A549 (cell line): ENCODE data around the gene PPM1H. TPM values are rescaled to one million over a fixed set of nuclear protein-coding genes. Genes with fewer than 3 reads are reported as not detected.
A peak's percentile ranks its signal among the peaks of the same experiment; 100 is the strongest.

Source experiments
- ATAC-seq, 2 experiments: fragments of 200-7000 bp in 1 of 2; fragments of >200 bp in 1 of 2; cut with Nextera tagmentation in 1 of 2; cut with Tn5 transposase in 1 of 2; 3 replicates each; pipeline versions ENCODE4 v1.8.0 to v1.9.1; 2018 to 2020; ENCODE audit warnings: mild to moderate bottlenecking in 1 of 2, moderate library complexity in 1 of 2
- CTCF ChIA-PET: fragments of 300-600 bp; sonication (Branson Sonifier 250); formaldehyde crosslinking; extraction: SDS; loops from one replicate; lab custom pipeline; 2021; ENCODE audit warnings: antibody characterized with exemption, inconsistent platforms; lab: Yijun Ruan, JAX
- POLR2A ChIA-PET: fragments of 350-600 bp; formaldehyde crosslinking; extraction: SDS; loops from one replicate; lab custom pipeline; 2021; ENCODE audit warnings: antibody characterized with exemption, inconsistent platforms; lab: Yijun Ruan, JAX
- DNase-seq, 2 experiments: peaks; one replicate each; pipeline versions ENCODE4 v3.0.0 to v3.0.0-alpha.2; 2011 to 2016; ENCODE audit warnings: low read depth in 1 of 2, low spot score in 1 of 2
- FAIRE-seq: peaks from 2 replicates; lab custom pipeline; 2011; peaks lifted over from hg19 to GRCh38; lab: Jason Lieb, UNC
- H3K27ac ChIP-seq, 2 experiments: fragments of >200 bp; sonication (Bioruptor Twin); formaldehyde crosslinking; 3 replicates each; pipeline ENCODE4 v1.5.1; 2016 to 2017
- H3K4me1 ChIP-seq: fragments of >200 bp; sonication (Bioruptor Twin); formaldehyde crosslinking; 3 replicates; pipeline ENCODE4 v1.6.1; 2016
- H3K4me2 ChIP-seq: fragments of >200 bp; sonication (Bioruptor Twin); formaldehyde crosslinking; 3 replicates; pipeline ENCODE4 v1.6.1; 2016
- H3K4me3 ChIP-seq: fragments of >200 bp; sonication (Bioruptor Twin); formaldehyde crosslinking; 3 replicates; pipeline ENCODE4 v1.5.1; 2016
- H3K9me3 ChIP-seq: fragments of >200 bp; sonication (Bioruptor Twin); formaldehyde crosslinking; 3 replicates; pipeline ENCODE4 v1.6.1; 2016
- CBX8 ChIP-seq: fragments of 200-600 bp; sonication (generic); IDR thresholded peaks from 2 replicates; pipeline ENCODE4 v1.6.1; 2016
- CHD2 ChIP-seq: fragments of 150-350 bp; IDR thresholded peaks from 2 replicates; pipeline ENCODE4 v1.6.1; 2014; ENCODE audit warnings: low read length; ENCODE audit not compliant: partially characterized antibody
- EP300 ChIP-seq, 2 experiments: fragments of >200 bp; sonication (Bioruptor Twin); formaldehyde crosslinking; IDR thresholded peaks; 2 replicates in 1 of 2; 3 replicates in 1 of 2; pipeline ENCODE4 v1.6.1; 2016 to 2017
- FOSL2 ChIP-seq, 2 experiments: fragments of 450-650 bp in 1 of 2; fragments of >200 bp in 1 of 2; sonication (Bioruptor Twin) in 1 of 2; formaldehyde crosslinking; IDR thresholded peaks; 2 replicates each; pipeline versions ENCODE4 v1.5.0 to v1.6.1; 2016 to 2020; ENCODE audit warnings: mild to moderate bottlenecking in 1 of 2, moderate library complexity in 1 of 2
- GATA3 ChIP-seq: IDR thresholded peaks from 2 replicates; pipeline ENCODE4 v1.6.1; 2012; ENCODE audit warnings: borderline replicate concordance
- HOXA7 ChIP-seq: fragments of 250-450 bp; sonication (Bioruptor Pico); IDR thresholded peaks from 2 replicates; pipeline ENCODE4 v1.5.0; 2020; ENCODE audit warnings: mild to moderate bottlenecking, moderate library complexity
- HOXB13 ChIP-seq: fragments of 250-450 bp; sonication (Bioruptor Pico); IDR thresholded peaks from 2 replicates; pipeline ENCODE4 v1.5.0; 2020; ENCODE audit warnings: low read depth, mild to moderate bottlenecking, moderate library complexity
- HOXB5 ChIP-seq: fragments of 250-450 bp; sonication (Bioruptor Pico); IDR thresholded peaks from 2 replicates; pipeline ENCODE4 v1.5.0; 2020; ENCODE audit warnings: mild to moderate bottlenecking, moderate library complexity
- JUNB ChIP-seq: fragments of >200 bp; sonication (Bioruptor Twin); formaldehyde crosslinking; IDR thresholded peaks from 2 replicates; pipeline ENCODE4 v1.6.1; 2016
- KDM1A ChIP-seq: fragments of 200-600 bp; sonication (generic); IDR thresholded peaks from 2 replicates; pipeline ENCODE4 v1.6.1; 2016; ENCODE audit warnings: low read depth, mild to moderate bottlenecking
- KDM5A ChIP-seq: fragments of 200-600 bp; sonication (generic); IDR thresholded peaks from 2 replicates; pipeline ENCODE4 v1.6.1; 2016; ENCODE audit warnings: antibody characterized with exemption, mild to moderate bottlenecking
- MAFK ChIP-seq: fragments of 450-650 bp; IDR thresholded peaks from 2 replicates; pipeline ENCODE4 v1.6.1; 2014; ENCODE audit not compliant: partially characterized antibody
- NFE2L2 ChIP-seq: fragments of 150-350 bp; conservative IDR thresholded peaks from 2 replicates; pipeline ENCODE4 v1.6.1; 2014; ENCODE audit warnings: low read length
- NR3C1 ChIP-seq: fragments of >200 bp; sonication (Bioruptor Twin); formaldehyde crosslinking; IDR thresholded peaks from 3 replicates; pipeline ENCODE4 v1.6.1; 2017
- PHF8 ChIP-seq: fragments of 200-600 bp; sonication (generic); IDR thresholded peaks from 2 replicates; pipeline ENCODE4 v1.6.1; 2016; ENCODE audit warnings: low read depth, mild to moderate bottlenecking, antibody characterized with exemption, moderate library complexity, borderline replicate concordance
- RAD21 ChIP-seq, 2 experiments: fragments of >200 bp in 1 of 2; sonication (Bioruptor Twin) in 1 of 2; formaldehyde crosslinking in 1 of 2; IDR thresholded peaks in 1 of 2; conservative IDR thresholded peaks in 1 of 2; 2 replicates in 1 of 2; 3 replicates in 1 of 2; pipeline ENCODE4 v1.6.1; 2012 to 2018; ENCODE audit warnings: inconsistent platforms in 1 of 2
- RARB ChIP-seq: fragments of 250-450 bp; sonication (Bioruptor Pico); IDR thresholded peaks from 2 replicates; pipeline ENCODE4 v1.8.0; 2021; ENCODE audit warnings: mild to moderate bottlenecking, moderate library complexity
- TP53 ChIP-seq: fragments of 250-450 bp; sonication (Bioruptor Pico); IDR thresholded peaks from 2 replicates; pipeline ENCODE4 v1.5.0; 2021; ENCODE audit warnings: mild to moderate bottlenecking, moderate library complexity
- ZNF302 ChIP-seq: fragments of 250-450 bp; sonication (Bioruptor Pico); IDR thresholded peaks from 2 replicates; pipeline ENCODE4 v1.9.0; 2021; ENCODE audit warnings: inconsistent platforms, mild to moderate bottlenecking, moderate library complexity
- ZSCAN20 ChIP-seq: fragments of 250-450 bp; sonication (Bioruptor Pico); IDR thresholded peaks from 2 replicates; pipeline ENCODE4 v1.8.0; 2022; ENCODE audit warnings: mild to moderate bottlenecking, moderate library complexity
- WGBS: methylation state at CpG from one replicate; pipeline ENCODE4 v1.1.6; 2017; ENCODE audit errors: missing lambda C conversion rate; 5-methylcytosine and 5-hydroxymethylcytosine counted together
- polyA plus RNA-seq, 4 experiments: library from polyadenylated mRNA; depleted of rRNA in 3 of 4; stranded (reverse); fragments of >200 nt; fragmentation: RNase III in 1 of 4; extraction: RNeasy Plus Mini Kit Qiagen cat#74134 plus additional on column Dnase treatment in 1 of 4; gene quantifications; 2 replicates in 3 of 4; 3 replicates in 1 of 4; pipeline ENCODE4 v1.2.3, GENCODE V29; 2011 to 2017
- TF ChIP-seq, protein P1 (sequence below): fragments of >200 bp; sonication (Bioruptor Twin); formaldehyde crosslinking; IDR thresholded peaks from 3 replicates; pipeline ENCODE4 v1.5.1; 2016
- TF ChIP-seq, protein P2 (sequence below): fragments of 250-450 bp; sonication (Bioruptor Pico); IDR thresholded peaks from 2 replicates; pipeline ENCODE4 v1.5.0; 2021; ENCODE audit warnings: mild to moderate bottlenecking, moderate library complexity, borderline replicate concordance
- TF ChIP-seq, protein P3 (sequence below): IDR thresholded peaks from 2 replicates; pipeline ENCODE4 v1.6.1; 2012
- TF ChIP-seq, protein P4 (sequence below): IDR thresholded peaks from 2 replicates; pipeline ENCODE4 v1.6.1; 2012
- TF ChIP-seq, protein P5 (sequence below): fragments of 200-600 bp; sonication (generic); IDR thresholded peaks from 2 replicates; pipeline ENCODE4 v1.6.1; 2016; ENCODE audit warnings: antibody characterized with exemption, mild to moderate bottlenecking, moderate library complexity

Gene PPM1H
- polyA plus RNA-seq, 2 of the 4 experiments (the other 2 are of a cell fraction): 7.8 TPM

DNA sequence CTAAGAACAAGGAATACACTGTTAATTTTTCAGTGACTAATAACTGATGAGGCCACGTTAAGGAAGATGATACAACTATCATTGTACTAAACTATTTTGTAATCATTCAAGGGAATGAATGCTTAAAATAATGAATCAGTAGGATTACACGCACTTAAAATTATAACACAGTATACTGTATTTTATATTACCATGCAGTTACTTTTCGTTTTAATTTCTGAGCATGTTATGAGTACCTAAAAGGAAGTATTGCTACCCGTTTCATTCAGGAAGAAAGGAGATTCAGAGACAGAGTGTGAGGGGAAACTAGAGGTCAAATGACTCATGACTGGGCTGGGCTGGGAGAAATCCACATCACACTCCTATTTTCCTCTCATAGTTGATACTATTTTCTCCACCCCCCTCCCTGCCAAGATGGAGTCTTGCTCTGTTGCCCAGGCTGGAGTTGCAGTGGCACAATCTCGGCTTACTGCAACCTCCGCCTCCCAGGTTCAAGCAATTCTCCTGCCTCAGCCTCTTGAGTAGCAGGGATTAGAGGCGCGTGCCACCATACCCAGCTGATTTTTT lies 202.0 kb downstream of the PPM1H start (continued):
- TF ChIP-seq NR3C1 (no peak), NFE2L2 (no peak), PHF8 (no peak), JUNB (peak; percentile 51; the same call in 1 of the 2 replicates), RAD21 (conservative IDR thresholded peaks at IDR 0.05 in 1 of 2, IDR thresholded peaks at IDR 0.05 in 1 of 2) (peak; percentile 22 to 32), EP300 (IDR thresholded peaks at IDR 0.05) (0 out of 5 replicates have a peak, but pooled peaks of 1 of the 2 experiments have one; percentile 48), HOXB5 (CRISPR knock-in tag) (peak; percentile 86)
- TF ChIP-seq, protein P1, sequence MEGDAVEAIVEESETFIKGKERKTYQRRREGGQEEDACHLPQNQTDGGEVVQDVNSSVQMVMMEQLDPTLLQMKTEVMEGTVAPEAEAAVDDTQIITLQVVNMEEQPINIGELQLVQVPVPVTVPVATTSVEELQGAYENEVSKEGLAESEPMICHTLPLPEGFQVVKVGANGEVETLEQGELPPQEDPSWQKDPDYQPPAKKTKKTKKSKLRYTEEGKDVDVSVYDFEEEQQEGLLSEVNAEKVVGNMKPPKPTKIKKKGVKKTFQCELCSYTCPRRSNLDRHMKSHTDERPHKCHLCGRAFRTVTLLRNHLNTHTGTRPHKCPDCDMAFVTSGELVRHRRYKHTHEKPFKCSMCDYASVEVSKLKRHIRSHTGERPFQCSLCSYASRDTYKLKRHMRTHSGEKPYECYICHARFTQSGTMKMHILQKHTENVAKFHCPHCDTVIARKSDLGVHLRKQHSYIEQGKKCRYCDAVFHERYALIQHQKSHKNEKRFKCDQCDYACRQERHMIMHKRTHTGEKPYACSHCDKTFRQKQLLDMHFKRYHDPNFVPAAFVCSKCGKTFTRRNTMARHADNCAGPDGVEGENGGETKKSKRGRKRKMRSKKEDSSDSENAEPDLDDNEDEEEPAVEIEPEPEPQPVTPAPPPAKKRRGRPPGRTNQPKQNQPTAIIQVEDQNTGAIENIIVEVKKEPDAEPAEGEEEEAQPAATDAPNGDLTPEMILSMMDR: no peak
- TF ChIP-seq, all 56 proteins: peak for 20

DNA sequence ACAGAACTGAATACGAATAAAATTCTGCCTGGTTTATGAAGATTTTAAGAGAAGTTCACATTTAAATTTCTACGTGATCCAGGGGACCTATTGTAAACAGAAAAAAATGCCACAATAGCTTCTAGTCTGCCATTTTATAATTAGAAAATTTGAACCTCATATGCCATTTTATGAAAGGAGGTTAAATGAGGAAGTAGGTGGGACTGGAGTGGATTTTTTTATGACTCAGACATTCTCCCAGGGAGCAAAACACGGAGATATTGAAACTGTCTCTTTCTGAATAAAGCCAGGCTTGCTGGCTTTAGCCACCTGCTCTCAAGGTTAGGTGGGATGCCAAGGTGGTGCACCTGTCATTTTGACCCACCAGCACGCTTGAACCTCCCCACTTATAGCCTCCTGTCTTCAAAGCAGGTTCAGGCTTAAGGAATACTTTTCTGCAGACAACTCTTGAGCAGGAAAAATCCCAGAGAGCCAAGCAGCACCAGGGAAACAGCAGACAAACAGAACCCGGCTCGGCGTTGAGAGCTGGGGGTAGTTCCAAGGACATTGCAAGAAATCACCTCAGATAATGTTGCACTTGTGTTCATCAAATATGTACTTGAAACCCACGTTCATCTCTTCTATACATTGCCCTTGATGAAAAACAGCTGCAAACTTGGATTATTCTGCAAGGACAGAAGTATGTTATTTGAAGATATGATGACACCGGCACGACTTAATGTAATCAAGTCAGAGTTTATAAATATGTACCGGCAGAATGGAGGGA lies 203.7 kb downstream of the PPM1H start:
- H3K4me1 ChIP-seq: peaks cover 92% of the 10 kb centered on the region
- whole genome bisulfite sequencing: 3% methylated on average over 11 of the region's 11 CpGs
- H3K4me2 ChIP-seq: peak overlapping the region; percentile 68
- 0 out of 3 replicates have a peak overlapping the region, but pooled peaks have one; percentile 0 for H3K4me3 ChIP-seq
- no peaks in the 10 kb centered on the region for H3K9me3 ChIP-seq
- ATAC-seq (peak; percentile 29 to 51), DNase-seq (peak; percentile 66 to 79), FAIRE-seq (no peak)
- ChIA-PET POLR2A (interaction anchor here (0.6 to 3.0 kb wide), 11 partner anchors 19 to 513 kb away, joined by 3 to 27 read pairs (median 5); no protein-coding TSS in a partner anchor), CTCF (interaction anchor here (0.6 to 3.2 kb wide), 11 partner anchors 15 to 339 kb away, joined by 3 to 16 read pairs (median 4); no protein-coding TSS in a partner anchor)
- peak overlapping the region; percentile 94 to 98 for H3K27ac ChIP-seq
- TF ChIP-seq KDM5A (no peak), HOXA7 (peak; percentile 81), CHD2 (no peak), CBX8 (no peak), RARB (CRISPR knock-in tag) (peak; percentile 51; the same call in 1 of the 2 replicates), MAFK (no peak), TP53 (CRISPR knock-in tag) (no peak), ZNF302 (CRISPR knock-in tag) (peak; percentile 30; the same call in 1 of the 2 replicates), ZSCAN20 (CRISPR knock-in tag) (peak; percentile 60), FOSL2 (IDR thresholded peaks at IDR 0.05) (no peak), FOSL2 (CRISPR knock-in tag; IDR thresholded peaks at IDR 0.05) (peak; percentile 77), KDM1A (no peak), PHF8 (no peak), GATA3 (no peak), HOXB13 (CRISPR knock-in tag) (no peak)
- TF ChIP-seq, protein P1: no peak
- TF ChIP-seq, protein P2, sequence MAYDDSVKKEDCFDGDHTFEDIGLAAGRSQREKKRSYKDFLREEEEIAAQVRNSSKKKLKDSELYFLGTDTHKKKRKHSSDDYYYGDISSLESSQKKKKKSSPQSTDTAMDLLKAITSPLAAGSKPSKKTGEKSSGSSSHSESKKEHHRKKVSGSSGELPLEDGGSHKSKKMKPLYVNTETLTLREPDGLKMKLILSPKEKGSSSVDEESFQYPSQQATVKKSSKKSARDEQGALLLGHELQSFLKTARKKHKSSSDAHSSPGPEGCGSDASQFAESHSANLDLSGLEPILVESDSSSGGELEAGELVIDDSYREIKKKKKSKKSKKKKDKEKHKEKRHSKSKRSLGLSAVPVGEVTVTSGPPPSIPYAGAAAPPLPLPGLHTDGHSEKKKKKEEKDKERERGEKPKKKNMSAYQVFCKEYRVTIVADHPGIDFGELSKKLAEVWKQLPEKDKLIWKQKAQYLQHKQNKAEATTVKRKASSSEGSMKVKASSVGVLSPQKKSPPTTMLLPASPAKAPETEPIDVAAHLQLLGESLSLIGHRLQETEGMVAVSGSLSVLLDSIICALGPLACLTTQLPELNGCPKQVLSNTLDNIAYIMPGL: no peak; the same call in 1 of the 2 replicates
- TF ChIP-seq, protein P3, sequence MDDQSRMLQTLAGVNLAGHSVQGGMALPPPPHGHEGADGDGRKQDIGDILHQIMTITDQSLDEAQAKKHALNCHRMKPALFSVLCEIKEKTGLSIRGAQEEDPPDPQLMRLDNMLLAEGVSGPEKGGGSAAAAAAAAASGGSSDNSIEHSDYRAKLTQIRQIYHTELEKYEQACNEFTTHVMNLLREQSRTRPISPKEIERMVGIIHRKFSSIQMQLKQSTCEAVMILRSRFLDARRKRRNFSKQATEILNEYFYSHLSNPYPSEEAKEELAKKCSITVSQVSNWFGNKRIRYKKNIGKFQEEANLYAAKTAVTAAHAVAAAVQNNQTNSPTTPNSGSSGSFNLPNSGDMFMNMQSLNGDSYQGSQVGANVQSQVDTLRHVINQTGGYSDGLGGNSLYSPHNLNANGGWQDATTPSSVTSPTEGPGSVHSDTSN: no peak
- TF ChIP-seq, protein P4, sequence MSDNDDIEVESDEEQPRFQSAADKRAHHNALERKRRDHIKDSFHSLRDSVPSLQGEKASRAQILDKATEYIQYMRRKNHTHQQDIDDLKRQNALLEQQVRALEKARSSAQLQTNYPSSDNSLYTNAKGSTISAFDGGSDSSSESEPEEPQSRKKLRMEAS: peak; percentile 46; the same call in 1 of the 2 replicates
- TF ChIP-seq, protein P5, sequence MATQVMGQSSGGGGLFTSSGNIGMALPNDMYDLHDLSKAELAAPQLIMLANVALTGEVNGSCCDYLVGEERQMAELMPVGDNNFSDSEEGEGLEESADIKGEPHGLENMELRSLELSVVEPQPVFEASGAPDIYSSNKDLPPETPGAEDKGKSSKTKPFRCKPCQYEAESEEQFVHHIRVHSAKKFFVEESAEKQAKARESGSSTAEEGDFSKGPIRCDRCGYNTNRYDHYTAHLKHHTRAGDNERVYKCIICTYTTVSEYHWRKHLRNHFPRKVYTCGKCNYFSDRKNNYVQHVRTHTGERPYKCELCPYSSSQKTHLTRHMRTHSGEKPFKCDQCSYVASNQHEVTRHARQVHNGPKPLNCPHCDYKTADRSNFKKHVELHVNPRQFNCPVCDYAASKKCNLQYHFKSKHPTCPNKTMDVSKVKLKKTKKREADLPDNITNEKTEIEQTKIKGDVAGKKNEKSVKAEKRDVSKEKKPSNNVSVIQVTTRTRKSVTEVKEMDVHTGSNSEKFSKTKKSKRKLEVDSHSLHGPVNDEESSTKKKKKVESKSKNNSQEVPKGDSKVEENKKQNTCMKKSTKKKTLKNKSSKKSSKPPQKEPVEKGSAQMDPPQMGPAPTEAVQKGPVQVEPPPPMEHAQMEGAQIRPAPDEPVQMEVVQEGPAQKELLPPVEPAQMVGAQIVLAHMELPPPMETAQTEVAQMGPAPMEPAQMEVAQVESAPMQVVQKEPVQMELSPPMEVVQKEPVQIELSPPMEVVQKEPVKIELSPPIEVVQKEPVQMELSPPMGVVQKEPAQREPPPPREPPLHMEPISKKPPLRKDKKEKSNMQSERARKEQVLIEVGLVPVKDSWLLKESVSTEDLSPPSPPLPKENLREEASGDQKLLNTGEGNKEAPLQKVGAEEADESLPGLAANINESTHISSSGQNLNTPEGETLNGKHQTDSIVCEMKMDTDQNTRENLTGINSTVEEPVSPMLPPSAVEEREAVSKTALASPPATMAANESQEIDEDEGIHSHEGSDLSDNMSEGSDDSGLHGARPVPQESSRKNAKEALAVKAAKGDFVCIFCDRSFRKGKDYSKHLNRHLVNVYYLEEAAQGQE: no peak
